Smooth muscle cell (in vitro differentiated cells): ENCODE results near the gene THADA. TPM values are rescaled to one million over a fixed set of nuclear protein-coding genes. Genes with fewer than 3 reads are reported as not detected.

Experiments
- DNase-seq: peaks from one replicate; lab custom pipeline; 2025; ENCODE audit not compliant: unreplicated experiment; lab: John Stamatoyannopoulos, UW
- H2AFZ ChIP-seq: fragments of 200-600 bp; sonication (generic); 2 replicates; pipeline ENCODE4 v1.6.0; 2016; ENCODE audit warnings: antibody characterized with exemption, low read depth, mild to moderate bottlenecking
- H3F3A ChIP-seq: fragments of 200-600 bp; sonication (generic); 2 replicates; pipeline ENCODE4 v1.6.0; 2017; ENCODE audit warnings: antibody characterized with exemption, low read depth
- H3K27ac ChIP-seq: fragments of 200-600 bp; sonication (generic); 2 replicates; pipeline ENCODE4 v1.5.1; 2016; ENCODE audit warnings: low read depth, mild to moderate bottlenecking
- H3K27me3 ChIP-seq: fragments of 200-600 bp; sonication (generic); 2 replicates; pipeline ENCODE4 v1.6.1; 2016; ENCODE audit warnings: low read depth, mild to moderate bottlenecking
- H3K36me3 ChIP-seq: fragments of 200-600 bp; sonication (generic); 2 replicates; pipeline ENCODE4 v1.5.1; 2016; ENCODE audit warnings: low read depth
- H3K4me1 ChIP-seq: fragments of 200-600 bp; sonication (generic); 2 replicates; pipeline ENCODE4 v1.5.1; 2016; ENCODE audit warnings: low read depth
- H3K4me2 ChIP-seq: fragments of 200-600 bp; sonication (generic); 2 replicates; pipeline ENCODE4 v1.6.0; 2016; ENCODE audit warnings: mild to moderate bottlenecking
- H3K4me3 ChIP-seq: fragments of 200-600 bp; sonication (generic); 2 replicates; pipeline ENCODE4 v1.5.1; 2016; ENCODE audit warnings: mild to moderate bottlenecking
- H3K79me2 ChIP-seq: fragments of 200-600 bp; sonication (generic); 2 replicates; pipeline ENCODE4 v1.6.0; 2016; ENCODE audit warnings: low read depth, mild to moderate bottlenecking
- H3K9ac ChIP-seq: fragments of 200-600 bp; sonication (generic); 2 replicates; pipeline ENCODE4 v1.6.0; 2016; ENCODE audit warnings: low read depth
- H3K9me3 ChIP-seq: fragments of 200-600 bp; sonication (generic); replicated peaks from 2 replicates; pipeline ENCODE4 v1.5.1; 2016; ENCODE audit warnings: low read depth
- H4K20me1 ChIP-seq: fragments of 200-600 bp; sonication (generic); 2 replicates; pipeline ENCODE4 v1.6.0; 2016; ENCODE audit warnings: low read depth
- CTCF ChIP-seq: fragments of 200-600 bp; sonication (generic); IDR thresholded peaks from 2 replicates; pipeline ENCODE4 v1.5.1; 2017; ENCODE audit warnings: borderline replicate concordance, mild to moderate bottlenecking, antibody characterized with exemption; ENCODE audit not compliant: insufficient read depth, poor library complexity, severe bottlenecking
- WGBS: methylation state at CpG from one replicate; pipeline ENCODE4 v1.1.7; 2016; ENCODE audit warnings: low lambda C conversion rate; 5-methylcytosine and 5-hydroxymethylcytosine counted together
- polyA plus RNA-seq: library from polyadenylated mRNA; unstranded; fragments of >200 nt; fragmentation: Nextera tagmentation; extraction: Ambion mirVana; gene quantifications from 2 replicates; pipeline ENCODE4 v1.2.1, GENCODE V29; 2016
- total RNA-seq: library from RNA; depleted of rRNA; stranded (reverse); fragments of >200 nt; gene quantifications from 2 replicates; pipeline ENCODE4 v1.2.3, GENCODE V29; 2014

Gene THADA
- total and polyA plus RNA-seq, 2 experiments from 2014 or later, result 11.3 to 20.9 TPM

- no peak overlapping the region for H3K9ac ChIP-seq
- DNase-seq, result no peak
- H3F3A ChIP-seq, result no peaks in the 10 kb centered on the region
- H3K79me2 ChIP-seq, result no peaks in the 10 kb centered on the region
- no peaks in the 10 kb centered on the region for H3K36me3 ChIP-seq
- no peak for TF ChIP-seq CTCF
- no peak overlapping the region for H3K4me2 ChIP-seq
- H2AFZ ChIP-seq, result no peak overlapping the region
- H3K27ac ChIP-seq, result no peak overlapping the region
- 85% methylated on average over 5 of the region's 5 CpGs for WGBS
- H3K4me1 ChIP-seq, result no peaks in the 10 kb centered on the region
- no peaks in the 10 kb centered on the region for H3K9me3 ChIP-seq
- no peaks in the 10 kb centered on the region for H4K20me1 ChIP-seq
- H3K4me3 ChIP-seq, result no peak overlapping the region
- H3K27me3 ChIP-seq, result no peaks in the 10 kb centered on the region
Measured at GRCh38 chr2:43616967-43617680, 21.3 kb upstream of the THADA start.

DNA sequence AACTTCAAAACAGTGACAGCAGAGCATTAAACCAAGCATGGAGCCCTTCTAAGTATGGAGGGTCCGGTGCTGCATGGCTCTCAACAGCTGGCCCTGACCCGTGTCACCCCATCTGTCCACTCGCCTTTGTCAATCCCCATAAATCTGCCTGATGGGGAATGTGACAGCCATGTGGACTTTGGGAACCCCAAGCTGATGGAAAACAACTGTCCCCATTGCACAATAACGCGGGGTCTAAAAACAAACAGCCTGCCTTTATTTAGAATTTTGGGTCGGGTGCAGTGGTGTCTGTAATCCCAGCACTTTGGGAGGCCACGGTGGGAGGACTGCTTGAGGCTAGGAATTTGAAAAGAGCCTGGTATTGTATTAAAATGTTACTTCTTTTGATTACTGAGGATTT lies 17.1 kb upstream of the THADA start:
- no peaks in the 10 kb centered on the region for H3K27me3 ChIP-seq
- DNase-seq, result no peak
- no peaks in the 10 kb centered on the region for H3F3A ChIP-seq
- no peaks in the 10 kb centered on the region for H4K20me1 ChIP-seq
- no peak for TF ChIP-seq CTCF
- H3K4me1 ChIP-seq, result no peaks in the 10 kb centered on the region
- no peak overlapping the region for H3K9ac ChIP-seq
- 88% methylated on average over 7 of the region's 7 CpGs for WGBS
- no peak overlapping the region for H2AFZ ChIP-seq
- no peaks in the 10 kb centered on the region for H3K79me2 ChIP-seq
- H3K36me3 ChIP-seq, result no peaks in the 10 kb centered on the region
- no peak overlapping the region for H3K27ac ChIP-seq
- H3K4me2 ChIP-seq, result no peak overlapping the region
- H3K4me3 ChIP-seq, result no peak overlapping the region
- H3K9me3 ChIP-seq, result no peaks in the 10 kb centered on the region

DNA sequence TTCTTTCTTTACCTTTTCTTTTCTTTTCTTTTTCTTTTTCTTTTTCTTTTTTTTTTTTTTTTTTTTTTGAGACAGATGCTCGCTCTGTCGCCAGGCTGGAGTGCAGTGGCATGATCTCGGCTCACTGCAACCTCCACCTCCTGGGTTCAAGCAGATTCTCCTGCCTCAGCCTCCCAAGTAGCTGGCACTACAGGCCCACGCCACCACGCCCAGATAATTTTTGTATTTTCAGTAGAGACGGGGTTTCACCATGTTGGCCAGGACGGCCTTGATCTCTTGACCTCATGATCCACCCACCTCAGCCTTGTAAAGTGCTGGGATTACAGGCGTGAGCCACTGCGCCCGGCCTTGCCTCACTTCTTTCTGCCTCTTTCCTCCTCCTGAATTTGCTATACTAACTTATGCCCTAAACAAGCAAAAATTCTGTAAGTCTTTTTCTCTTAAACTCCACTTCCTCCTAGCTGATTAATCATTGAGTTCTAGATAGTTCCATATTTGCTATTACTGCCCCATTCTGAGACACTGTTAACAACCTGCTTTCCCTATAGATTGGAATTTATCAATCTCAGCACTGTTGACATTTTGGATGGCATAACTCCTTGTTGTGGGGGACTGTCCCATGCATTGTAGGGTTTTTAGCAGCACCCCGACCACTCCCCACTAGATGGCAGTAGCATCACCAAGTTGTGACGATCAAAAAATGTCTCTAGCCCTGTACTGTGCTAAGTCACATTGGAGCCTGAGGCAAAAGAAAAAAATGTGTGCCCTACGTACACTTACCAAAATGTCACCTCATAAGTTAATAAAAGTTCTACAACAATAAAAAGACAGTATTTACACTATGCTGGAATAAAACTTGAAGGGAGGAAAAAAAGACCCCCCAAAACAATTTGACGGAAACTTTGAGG lies 16.4 kb upstream of the THADA start:
- H2AFZ ChIP-seq, result no peak overlapping the region
- no peaks in the 10 kb centered on the region for H3K27me3 ChIP-seq
- H3K4me3 ChIP-seq, result no peak overlapping the region
- no peaks in the 10 kb centered on the region for H3F3A ChIP-seq
- no peak overlapping the region for H3K27ac ChIP-seq
- peak; percentile 19 for DNase-seq
- H3K9ac ChIP-seq, result no peak overlapping the region
- no peaks in the 10 kb centered on the region for H3K79me2 ChIP-seq
- no peaks in the 10 kb centered on the region for H3K36me3 ChIP-seq
- TF ChIP-seq CTCF, result peak; percentile 84
- H3K4me2 ChIP-seq, result no peak overlapping the region
- no peaks in the 10 kb centered on the region for H3K4me1 ChIP-seq
- H4K20me1 ChIP-seq, result no peaks in the 10 kb centered on the region
- H3K9me3 ChIP-seq, result no peaks in the 10 kb centered on the region
- 63% methylated on average over 14 of the region's 14 CpGs for WGBS
